Measurements from ENCODE around the gene CAB39. TPM values are rescaled to one million over a fixed set of nuclear protein-coding genes. Genes with fewer than 3 reads are reported as not detected.

Gene CAB39
- total RNA-seq, 1 experiment from 2014 or later: 39.9 TPM

Other genes with a start within 250 kb of the CAB39 start
- 114 TPM for gene ITM2C, start 152.1 kb downstream of the CAB39 start, total RNA-seq (2021; ENCODE audit: unreplicated experiment)
- 0.08 TPM for gene GPR55, start 212.4 kb downstream of the CAB39 start, total RNA-seq (2021; ENCODE audit: unreplicated experiment)